A673 (cell line): Measurements from ENCODE around the gene GOLGA7B. TPM values are rescaled to one million over a fixed set of nuclear protein-coding genes. Genes with fewer than 3 reads are reported as not detected.

Source experiments
- BruUV-seq: library from RNA; stranded (reverse); fragments of 400-500 nt; replicated peaks from 2 replicates; lab custom pipeline; 2021; lab: Mats Ljungman, UMichigan
- CTCF ChIA-PET: fragments of 300-600 bp; sonication (Branson Sonifier 250); formaldehyde crosslinking; loops from one replicate; lab custom pipeline; 2022; ENCODE audit warnings: antibody characterized with exemption; lab: Charles Lee
- POLR2A ChIA-PET: fragments of 300-600 bp; sonication (Branson Sonifier 250); formaldehyde crosslinking; loops from one replicate; lab custom pipeline; 2022; ENCODE audit warnings: antibody characterized with exemption; ENCODE audit not compliant: low non-redundant PET; lab: Charles Lee
- DNase-seq: peaks from one replicate; pipeline ENCODE4 v3.0.0-alpha.2; 2015; ENCODE audit warnings: low spot score
- H3K27ac ChIP-seq: fragments of 200-600 bp; sonication (generic); 2 replicates; pipeline ENCODE4 v1.5.1; 2016; ENCODE audit warnings: mixed run types, low read depth, mild to moderate bottlenecking, mixed read lengths, antibody characterized with exemption, low read length; ENCODE audit not compliant: poor library complexity, severe bottlenecking
- H3K27me3 ChIP-seq: fragments of 200-600 bp; sonication (generic); replicated peaks from 2 replicates; pipeline ENCODE4 v1.6.1; 2017; ENCODE audit warnings: mixed run types, low read depth, mild to moderate bottlenecking, mixed read lengths, antibody characterized with exemption, low read length; ENCODE audit not compliant: insufficient read depth, poor library complexity
- H3K36me3 ChIP-seq: fragments of 200-600 bp; sonication (generic); 2 replicates; pipeline ENCODE4 v1.6.1; 2016; ENCODE audit warnings: mixed run types, mild to moderate bottlenecking, mixed read lengths, antibody characterized with exemption, low read length; ENCODE audit not compliant: insufficient read depth, poor library complexity, severe bottlenecking
- H3K4me1 ChIP-seq: fragments of 200-600 bp; sonication (generic); 2 replicates; pipeline ENCODE4 v1.6.1; 2017; ENCODE audit warnings: mixed run types, mild to moderate bottlenecking, mixed read lengths, antibody characterized with exemption, low read length; ENCODE audit not compliant: insufficient read depth, poor library complexity, severe bottlenecking
- H3K4me3 ChIP-seq: fragments of 200-600 bp; sonication (generic); 2 replicates; pipeline ENCODE4 v1.5.1; 2016; ENCODE audit warnings: low read depth, mixed run types, mild to moderate bottlenecking, mixed read lengths, low read length; ENCODE audit not compliant: poor library complexity, severe bottlenecking
- H3K9me3 ChIP-seq: fragments of 200-600 bp; sonication (generic); 2 replicates; pipeline ENCODE4 v1.6.1; 2016; ENCODE audit warnings: mixed run types, low read depth, mild to moderate bottlenecking, mixed read lengths, antibody characterized with exemption, low read length; ENCODE audit not compliant: poor library complexity, severe bottlenecking
- CTCF ChIP-seq: fragments of 300-800, 200-600 bp; sonication (generic); conservative IDR thresholded peaks from 2 replicates; pipeline ENCODE4 v1.5.1; 2017; ENCODE audit warnings: low read depth, mild to moderate bottlenecking, antibody characterized with exemption, low read length, moderate library complexity, mixed read lengths
- EZH2 ChIP-seq: fragments of 200-600 bp; sonication (generic); IDR thresholded peaks from 2 replicates; pipeline ENCODE4 v1.6.1; 2017; ENCODE audit warnings: borderline replicate concordance, low read depth, mild to moderate bottlenecking, mixed read lengths, antibody characterized with exemption, low read length; ENCODE audit not compliant: poor library complexity, severe bottlenecking
- intact Hi-C: fragments of 100-400 bp; cut with micrococcal nuclease; formaldehyde crosslinking; loops from one replicate; pipeline ENCODE4 v1.10.0; 2022; ENCODE audit not compliant: unreplicated experiment
- total RNA-seq: library from RNA; stranded (reverse); gene quantifications from 2 replicates; pipeline ENCODE4 v1.2.3, GENCODE V29; 2021

The GOLGA7B gene
- total RNA-seq, 1 experiment from 2014 or later: 0.64 TPM

GRCh38 chr10:97888641-97889262 lies 39.1 kb downstream of the GOLGA7B start:
- Histone ChIP-seq H3K27ac (no peak overlapping the region), H3K27me3 (no peaks in the 10 kb centered on the region), H3K4me3 (no peak overlapping the region), H3K36me3 (no peaks in the 10 kb centered on the region), H3K4me1 (peaks cover 10% of the 10 kb centered on the region), H3K9me3 (no peaks in the 10 kb centered on the region)
- peak; percentile 53 for DNase-seq
- CTCF ChIA-PET: no interaction called here
- TF ChIP-seq EZH2 (no peak), CTCF (no peak)
- POLR2A ChIA-PET: interaction anchor here (0.6 kb wide), 1 partner anchor 30 kb away, joined by 6 read pairs; no protein-coding TSS in a partner anchor
- no TSS peak for BruUV-seq
- intact Hi-C loops: no loop called here

GRCh38 chr10:97889461-97890265 lies 40.0 kb downstream of the GOLGA7B start:
- no peaks in the 10 kb centered on the region for H3K27me3 ChIP-seq
- DNase-seq: no peak
- BruUV-seq: no TSS peak
- no peak overlapping the region for H3K4me3 ChIP-seq
- no peaks in the 10 kb centered on the region for H3K36me3 ChIP-seq
- POLR2A ChIA-PET: interaction anchor here (0.6 kb wide), 1 partner anchor 31 kb away, joined by 6 read pairs; no protein-coding TSS in a partner anchor
- H3K4me1 ChIP-seq: peaks cover 10% of the 10 kb centered on the region
- no peaks in the 10 kb centered on the region for H3K9me3 ChIP-seq
- H3K27ac ChIP-seq: no peak overlapping the region
- intact Hi-C loops: no loop called here
- TF ChIP-seq EZH2: no peak
- no peak for TF ChIP-seq CTCF
- CTCF ChIA-PET: no interaction called here

- POLR2A ChIA-PET: no interaction called here
These were observed 42.0 kb downstream of the GOLGA7B start for GRCh38 chr10:97891497-97892167.

More at GRCh38 chr10:97891497-97892167, 42.0 kb downstream of the GOLGA7B start:
- no peaks in the 10 kb centered on the region for H3K36me3 ChIP-seq
- no peak for TF ChIP-seq EZH2
- no peak for TF ChIP-seq CTCF
- BruUV-seq: no TSS peak
- H3K4me3 ChIP-seq: no peak overlapping the region
- intact Hi-C loops: no loop called here
- H3K27ac ChIP-seq: no peak overlapping the region
- no peaks in the 10 kb centered on the region for H3K9me3 ChIP-seq
- CTCF ChIA-PET: no interaction called here
- H3K27me3 ChIP-seq: no peaks in the 10 kb centered on the region
- DNase-seq: no peak
- peaks cover 10% of the 10 kb centered on the region for H3K4me1 ChIP-seq
